Brain microvascular endothelial cell (primary cell): ENCODE results near the gene TEDC1.

ENCODE experiments used
- DNase-seq: peaks from one replicate; pipeline ENCODE4 v3.0.0-alpha.2; 2020
- H3K27ac ChIP-seq: fragments of 250-450 bp; sonication (Bioruptor Pico); 2 replicates; pipeline ENCODE4 v1.5.1; 2020; ENCODE audit warnings: mild to moderate bottlenecking, moderate library complexity
- H3K27me3 ChIP-seq: fragments of 250-450 bp; sonication (Bioruptor Pico); replicated peaks from 2 replicates; pipeline ENCODE4 v1.5.1; 2020; ENCODE audit warnings: mild to moderate bottlenecking
- H3K36me3 ChIP-seq: fragments of 250-450 bp; sonication (Bioruptor Pico); replicated peaks from 2 replicates; pipeline ENCODE4 v1.5.1; 2020; ENCODE audit warnings: mild to moderate bottlenecking
- H3K4me3 ChIP-seq: 2 replicates; pipeline ENCODE4 v1.5.1; 2011; ENCODE audit warnings: low read depth, mild to moderate bottlenecking, control low read depth, low read length, moderate library complexity
- CTCF ChIP-seq: IDR thresholded peaks from 2 replicates; pipeline ENCODE4 v1.5.1; 2011; ENCODE audit warnings: low read depth, mild to moderate bottlenecking, moderate library complexity, low read length, control low read depth, inconsistent platforms; ENCODE audit errors: missing control alignments
- in situ Hi-C: cut with HindIII; loops from 2 replicates; pipeline ENCODE4 v1.10.0; 2017; ENCODE audit warnings: low sequenced_read_pairs, low pct_ligation_motif_present

The TEDC1 gene

GRCh38 chr14:105445901-105446845 is 44.9 kb upstream of the TEDC1 start:
- no peak for TF ChIP-seq CTCF
- no peak overlapping the region for H3K4me3 ChIP-seq
- peaks cover 31% of the 10 kb centered on the region for H3K36me3 ChIP-seq
- in situ Hi-C loops = no loop called here
- no peak overlapping the region for H3K27ac ChIP-seq
- no peaks in the 10 kb centered on the region for H3K27me3 ChIP-seq
- no peak for DNase-seq

DNA sequence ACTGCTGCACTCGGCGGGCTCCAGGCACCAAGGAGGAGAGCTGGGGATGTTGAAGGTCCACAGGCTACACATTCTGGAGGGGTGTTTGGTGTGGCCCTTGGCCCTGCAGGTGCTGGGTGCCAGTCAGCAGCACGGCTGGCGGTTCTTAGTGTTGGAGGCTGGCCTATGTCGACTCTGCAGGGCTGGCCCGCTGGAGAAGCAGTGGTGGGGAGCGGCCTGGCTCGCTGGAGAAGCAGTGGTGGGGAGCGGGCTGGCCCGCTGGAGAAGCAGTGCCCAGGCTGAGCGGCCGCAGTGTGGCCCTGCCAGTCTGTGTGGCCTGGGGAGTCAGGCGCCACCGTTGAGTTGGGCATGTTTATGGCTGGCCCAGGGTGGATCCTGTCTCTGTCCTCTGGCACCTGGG is 44.1 kb upstream of the TEDC1 start:
- no peak for DNase-seq
- Histone ChIP-seq H3K27me3 (no peaks in the 10 kb centered on the region), H3K36me3 (peaks cover 31% of the 10 kb centered on the region), H3K4me3 (no peak overlapping the region), H3K27ac (no peak overlapping the region)
- no peak for TF ChIP-seq CTCF
- in situ Hi-C loops = no loop called here

- no peak overlapping the region for H3K27ac ChIP-seq
- in situ Hi-C loops = no loop called here
- no peak for TF ChIP-seq CTCF
- no peak for DNase-seq
- H3K27me3 ChIP-seq = no peaks in the 10 kb centered on the region
- H3K4me3 ChIP-seq = no peak overlapping the region
- H3K36me3 ChIP-seq = peaks cover 27% of the 10 kb centered on the region
Measured at GRCh38 chr14:105447651-105448640, 43.1 kb upstream of the TEDC1 start.

- Histone ChIP-seq H3K4me3 (no peak overlapping the region), H3K27ac (no peak overlapping the region), H3K36me3 (peaks cover 29% of the 10 kb centered on the region)
Measured at GRCh38 chr14:105448706-105449111, 42.3 kb upstream of the TEDC1 start.

More at GRCh38 chr14:105448706-105449111, 42.3 kb upstream of the TEDC1 start:
- no peaks in the 10 kb centered on the region for H3K27me3 ChIP-seq
- DNase-seq = peak; percentile 58
- in situ Hi-C loops = no loop called here
- peak; percentile 91 for TF ChIP-seq CTCF
